Glutamatergic neuron (in vitro differentiated cells): Measurements from ENCODE around the gene SLC17A1. TPM values are rescaled to one million over a fixed set of nuclear protein-coding genes. Genes with fewer than 3 reads are reported as not detected.

ENCODE experiments used
- DNase-seq: peaks from one replicate; pipeline ENCODE4 v3.0.0; 2022
- H3K27ac Mint-ChIP-seq: one replicate; pipeline ENCODE4 v1.8.0; 2020; ENCODE audit warnings: mild to moderate bottlenecking, mixed read lengths, inconsistent platforms; ENCODE audit not compliant: unreplicated experiment
- H3K27me3 Mint-ChIP-seq: one replicate; pipeline ENCODE4 v1.8.0; 2020; ENCODE audit warnings: mild to moderate bottlenecking, moderate library complexity, mixed read lengths, inconsistent platforms; ENCODE audit not compliant: unreplicated experiment
- H3K36me3 Mint-ChIP-seq: one replicate; pipeline ENCODE4 v1.8.0; 2020; ENCODE audit warnings: mild to moderate bottlenecking, mixed read lengths, inconsistent platforms; ENCODE audit not compliant: unreplicated experiment
- H3K4me1 Mint-ChIP-seq: one replicate; pipeline ENCODE4 v1.8.0; 2020; ENCODE audit warnings: mild to moderate bottlenecking, low read depth, mixed read lengths, inconsistent platforms; ENCODE audit not compliant: unreplicated experiment
- H3K4me3 Mint-ChIP-seq: one replicate; pipeline ENCODE4 v1.8.0; 2020; ENCODE audit warnings: mild to moderate bottlenecking, mixed read lengths, inconsistent platforms; ENCODE audit not compliant: unreplicated experiment
- H3K9me3 Mint-ChIP-seq: one replicate; pipeline ENCODE4 v1.8.0; 2020; ENCODE audit warnings: mild to moderate bottlenecking, moderate library complexity, mixed read lengths, inconsistent platforms; ENCODE audit not compliant: unreplicated experiment
- CTCF ChIP-seq: fragments of 200-600 bp; sonication (generic); IDR thresholded peaks from one replicate; pipeline ENCODE4 v1.5.0; 2021; ENCODE audit not compliant: partially characterized antibody, unreplicated experiment
- total RNA-seq: library from RNA; stranded (reverse); fragmentation: NEBNext Ultra II Directional; extraction: Animal tissue kit (Norgen Biotek cat#: 25700); gene quantifications from one replicate; pipeline ENCODE4 v1.2.1, GENCODE V29; 2021; ENCODE audit not compliant: unreplicated experiment

SLC17A1 gene
- total RNA-seq, 1 donor from 2014 or later, result not detected

GRCh38 chr6:25787428-25787827 lies 44.4 kb downstream of the SLC17A1 start:
- Mint-ChIP-seq H3K9me3 (no peaks in the 10 kb centered on the region), H3K4me3 (no peak overlapping the region), H3K36me3 (no peaks in the 10 kb centered on the region), H3K4me1 (no peaks in the 10 kb centered on the region), H3K27me3 (peaks cover 3% of the 10 kb centered on the region), H3K27ac (no peak overlapping the region)
- DNase-seq, result no peak
- no peak for TF ChIP-seq CTCF

DNA sequence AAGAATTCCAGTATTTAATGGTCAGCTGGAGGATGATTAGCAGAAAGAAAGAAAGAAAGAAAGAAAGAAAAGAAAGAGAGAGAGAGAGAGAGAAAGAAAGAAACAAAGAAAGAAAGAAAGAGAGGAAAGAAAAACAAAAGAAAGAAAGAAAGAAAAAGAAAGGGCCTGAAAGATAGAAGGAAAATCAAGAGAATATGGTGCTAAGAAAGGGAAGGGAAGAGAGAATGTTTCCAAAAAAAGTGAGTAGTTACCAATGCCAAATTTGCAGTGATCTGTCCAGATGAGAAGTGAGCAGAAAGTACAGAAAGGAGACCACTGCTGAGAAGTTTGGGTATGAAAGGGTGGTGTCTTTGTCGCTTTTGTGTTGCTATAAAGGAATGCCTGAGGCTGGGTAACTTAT lies 50.7 kb downstream of the SLC17A1 start:
- Mint-ChIP-seq H3K27ac (no peak overlapping the region), H3K9me3 (no peaks in the 10 kb centered on the region), H3K4me3 (no peak overlapping the region), H3K27me3 (peaks cover 3% of the 10 kb centered on the region), H3K4me1 (no peaks in the 10 kb centered on the region), H3K36me3 (no peaks in the 10 kb centered on the region)
- no peak for DNase-seq
- no peak for TF ChIP-seq CTCF

- Mint-ChIP-seq H3K9me3 (peaks cover 3% of the 10 kb centered on the region), H3K4me1 (peaks cover 7% of the 10 kb centered on the region), H3K4me3 (no peak overlapping the region), H3K27me3 (no peaks in the 10 kb centered on the region), H3K36me3 (no peaks in the 10 kb centered on the region), H3K27ac (no peak overlapping the region)
- no peak for TF ChIP-seq CTCF
- DNase-seq, result no peak
Measured at GRCh38 chr6:25777856-25778649, 53.8 kb downstream of the SLC17A1 start.

DNA sequence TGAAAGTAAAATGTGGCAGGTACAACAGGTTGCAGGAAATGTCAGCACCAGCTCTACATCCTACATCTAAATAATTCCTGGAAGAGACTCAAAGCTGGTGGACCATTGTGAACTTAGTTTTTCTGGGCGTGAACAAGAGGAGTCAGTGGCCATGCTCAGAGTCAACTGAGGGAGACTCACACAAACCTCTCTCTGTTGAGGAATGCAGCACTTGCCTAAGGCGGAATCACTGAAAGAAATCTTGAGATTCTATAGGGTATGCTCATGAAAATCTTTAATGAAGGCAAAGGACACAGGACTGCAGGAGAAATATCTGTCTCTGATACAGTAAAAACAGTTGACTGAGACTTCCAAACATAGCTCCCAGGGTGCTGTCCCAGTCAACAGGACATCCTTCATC lies 54.8 kb downstream of the SLC17A1 start:
- H3K4me3 Mint-ChIP-seq, result no peak overlapping the region
- H3K4me1 Mint-ChIP-seq, result peaks cover 7% of the 10 kb centered on the region
- no peak for TF ChIP-seq CTCF
- no peaks in the 10 kb centered on the region for H3K27me3 Mint-ChIP-seq
- peaks cover 3% of the 10 kb centered on the region for H3K9me3 Mint-ChIP-seq
- DNase-seq, result no peak
- H3K27ac Mint-ChIP-seq, result no peak overlapping the region
- no peaks in the 10 kb centered on the region for H3K36me3 Mint-ChIP-seq

DNA sequence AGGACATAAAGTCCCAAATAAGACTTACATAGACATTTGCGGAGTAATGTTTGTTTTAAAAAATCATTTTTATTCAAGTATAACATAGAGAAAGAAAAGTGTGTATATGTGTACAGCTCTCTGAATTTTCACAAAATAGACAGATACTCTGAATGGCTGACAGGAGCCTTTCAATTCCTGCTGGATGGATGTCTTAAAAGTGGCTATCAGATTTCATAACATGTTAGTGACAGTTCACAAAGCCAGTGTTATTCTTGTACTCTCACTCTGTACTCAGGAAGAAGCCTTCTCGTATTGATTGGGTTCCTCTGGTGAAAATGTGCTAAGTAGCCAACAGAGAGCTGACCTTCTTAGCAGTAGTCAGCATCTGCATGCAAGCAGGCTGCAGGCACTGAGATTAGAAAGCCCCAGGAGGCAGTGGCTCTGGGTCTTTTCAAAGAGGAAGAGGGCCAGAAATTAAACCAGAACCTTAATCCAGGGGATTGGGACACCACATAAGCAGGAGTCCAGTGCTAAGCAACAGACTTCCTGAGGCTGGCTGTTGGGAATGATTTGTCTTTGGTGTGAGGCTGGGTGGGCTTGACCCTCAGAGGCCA lies 57.6 kb downstream of the SLC17A1 start:
- H3K27me3 Mint-ChIP-seq, result no peaks in the 10 kb centered on the region
- peaks cover 7% of the 10 kb centered on the region for H3K4me1 Mint-ChIP-seq
- TF ChIP-seq CTCF, result no peak
- DNase-seq, result peak; percentile 42
- peaks cover 3% of the 10 kb centered on the region for H3K9me3 Mint-ChIP-seq
- H3K36me3 Mint-ChIP-seq, result no peaks in the 10 kb centered on the region
- H3K27ac Mint-ChIP-seq, result peak overlapping the region; percentile 53
- H3K4me3 Mint-ChIP-seq, result no peak overlapping the region
